H9 (cell line): ENCODE results near the gene RPP40. TPM values are rescaled to one million over a fixed set of nuclear protein-coding genes. Genes with fewer than 3 reads are reported as not detected.
"Not testable (repeated sequence)": the region's sequence is repeated elsewhere in the genome, so short reads cannot be mapped to it uniquely, and the experiment has no call there.

Experiments
- DNase-seq: peaks from one replicate; pipeline ENCODE4 v3.0.0-alpha.2; 2017
- H2AFZ ChIP-seq: one replicate; pipeline ENCODE4 v1.6.1; 2013; ENCODE audit warnings: mild to moderate bottlenecking, low read length, control low read depth, moderate library complexity
- H2AK5ac ChIP-seq: 2 replicates; pipeline ENCODE4 v1.6.1; 2013; ENCODE audit warnings: low read length, control low read depth, mixed read lengths; ENCODE audit not compliant: insufficient read length
- H2BK120ac ChIP-seq: one replicate; pipeline ENCODE4 v1.6.1; 2013; ENCODE audit warnings: low read depth, mild to moderate bottlenecking, low read length, control low read depth, inconsistent platforms; ENCODE audit not compliant: poor library complexity, severe bottlenecking
- H2BK12ac ChIP-seq: 2 replicates; pipeline ENCODE4 v1.6.1; 2013; ENCODE audit warnings: low read length, control low read depth, mixed read lengths, low read depth; ENCODE audit not compliant: insufficient read length
- H2BK15ac ChIP-seq: 2 replicates; pipeline ENCODE4 v1.6.1; 2013; ENCODE audit warnings: low read depth, low read length, control low read depth
- H2BK20ac ChIP-seq: one replicate; pipeline ENCODE4 v1.6.1; 2013; ENCODE audit warnings: low read depth, mild to moderate bottlenecking, low read length, control low read depth, inconsistent platforms; ENCODE audit not compliant: poor library complexity, severe bottlenecking
- H2BK5ac ChIP-seq: 2 replicates; pipeline ENCODE4 v1.6.1; 2013; ENCODE audit warnings: low read length, control low read depth, mixed read lengths; ENCODE audit not compliant: insufficient read length
- H3K14ac ChIP-seq: 2 replicates; pipeline ENCODE4 v1.6.1; 2013; ENCODE audit warnings: low read length, control low read depth; ENCODE audit not compliant: insufficient read depth
- H3K18ac ChIP-seq: 2 replicates; pipeline ENCODE4 v1.6.1; 2013; ENCODE audit warnings: low read depth, mild to moderate bottlenecking, mixed read lengths, low read length, control low read depth; ENCODE audit not compliant: insufficient read length
- H3K23ac ChIP-seq: 2 replicates; pipeline ENCODE4 v1.6.1; 2013; ENCODE audit warnings: low read length, control low read depth, mixed read lengths, low read depth; ENCODE audit not compliant: insufficient read length
- H3K23me2 ChIP-seq: 2 replicates; pipeline ENCODE4 v1.6.1; 2013; ENCODE audit warnings: low read depth, mild to moderate bottlenecking, mixed read lengths, low read length, control low read depth; ENCODE audit not compliant: insufficient read length, poor library complexity, severe bottlenecking
- H3K27ac ChIP-seq: 2 replicates; pipeline ENCODE4 v1.5.1; 2013; ENCODE audit warnings: low read length, control low read depth, mixed read lengths, low read depth; ENCODE audit not compliant: insufficient read length
- H3K27me3 ChIP-seq: 2 replicates; pipeline ENCODE4 v1.6.1; 2013; ENCODE audit warnings: low read length, control low read depth, inconsistent platforms; ENCODE audit not compliant: insufficient read depth
- H3K4ac ChIP-seq: 2 replicates; pipeline ENCODE4 v1.6.1; 2013; ENCODE audit warnings: low read depth, mild to moderate bottlenecking, control low read depth, inconsistent platforms, low read length, moderate library complexity
- H3K4me1 ChIP-seq: 2 replicates; pipeline ENCODE4 v1.6.1; 2013; ENCODE audit warnings: low read length, control low read depth, inconsistent platforms; ENCODE audit not compliant: insufficient read depth
- H3K4me2 ChIP-seq: 2 replicates; pipeline ENCODE4 v1.6.1; 2013; ENCODE audit warnings: low read length, control low read depth, mixed read lengths; ENCODE audit not compliant: insufficient read length, insufficient read depth
- H3K56ac ChIP-seq: 2 replicates; pipeline ENCODE4 v1.6.1; 2013; ENCODE audit warnings: low read depth, mild to moderate bottlenecking, mixed read lengths, low read length, control low read depth; ENCODE audit not compliant: insufficient read length
- H3K79me1 ChIP-seq: 2 replicates; pipeline ENCODE4 v1.6.1; 2013; ENCODE audit warnings: low read depth, mild to moderate bottlenecking, moderate library complexity, low read length, control low read depth, inconsistent platforms; ENCODE audit not compliant: insufficient read depth, poor library complexity, severe bottlenecking
- H3K79me2 ChIP-seq: 2 replicates; pipeline ENCODE4 v1.6.1; 2013; ENCODE audit warnings: low read length, control low read depth, inconsistent platforms; ENCODE audit not compliant: insufficient read depth
- H3K9ac ChIP-seq: 2 replicates; pipeline ENCODE4 v1.6.1; 2013; ENCODE audit warnings: low read length, control low read depth, mixed read lengths; ENCODE audit not compliant: insufficient read length; ENCODE audit errors: extremely low read depth
- H3K9me3 ChIP-seq: one replicate; pipeline ENCODE4 v1.6.1; 2013; ENCODE audit warnings: low read depth, low read length, inconsistent platforms; ENCODE audit not compliant: control insufficient read depth
- H3T11ph ChIP-seq: one replicate; pipeline ENCODE4 v1.6.1; 2013; ENCODE audit warnings: mild to moderate bottlenecking, low read length, control low read depth, inconsistent platforms
- H4K20me1 ChIP-seq: one replicate; pipeline ENCODE4 v1.6.1; 2013; ENCODE audit not compliant: control insufficient read depth, insufficient read length, insufficient read depth
- H4K5ac ChIP-seq: 2 replicates; pipeline ENCODE4 v1.6.1; 2013; ENCODE audit warnings: low read depth, mild to moderate bottlenecking, mixed read lengths, low read length, control low read depth; ENCODE audit not compliant: insufficient read length
- H4K8ac ChIP-seq: replicated peaks from 2 replicates; pipeline ENCODE4 v1.6.1; 2013; ENCODE audit warnings: low read length, control low read depth, mixed read lengths, low read depth; ENCODE audit not compliant: insufficient read length
- H4K91ac ChIP-seq: 2 replicates; pipeline ENCODE4 v1.6.1; 2013; ENCODE audit warnings: low read depth, mild to moderate bottlenecking, moderate library complexity, mixed read lengths, low read length, control low read depth; ENCODE audit not compliant: insufficient read length
- H3K27ac Mint-ChIP-seq, 3 experiments: 2 replicates in 2 of 3; 3 replicates in 1 of 3; pipeline ENCODE4 v1.8.0; 2020 to 2021; ENCODE audit warnings: mixed read lengths in 3 of 3, mild to moderate bottlenecking in 1 of 3, moderate library complexity in 1 of 3
- H3K27me3 Mint-ChIP-seq: 2 replicates; pipeline ENCODE4 v1.8.0; 2021; ENCODE audit warnings: low read depth, mild to moderate bottlenecking, moderate library complexity, mixed read lengths
- H3K36me3 Mint-ChIP-seq, 3 experiments: 2 replicates in 2 of 3; 3 replicates in 1 of 3; pipeline ENCODE4 v1.8.0; 2020 to 2021; ENCODE audit warnings: low read depth in 3 of 3, mixed read lengths in 3 of 3; ENCODE audit not compliant: insufficient read depth in 1 of 3
- H3K4me1 Mint-ChIP-seq, 2 experiments: 2 replicates each; pipeline ENCODE4 v1.8.0; 2020; ENCODE audit warnings: mixed read lengths in 2 of 2
- H3K4me3 Mint-ChIP-seq, 2 experiments: 2 replicates in 1 of 2; 3 replicates in 1 of 2; pipeline ENCODE4 v1.8.0; 2020 to 2021; ENCODE audit warnings: mild to moderate bottlenecking in 2 of 2, mixed read lengths in 2 of 2, moderate library complexity in 1 of 2
- H3K9me3 Mint-ChIP-seq, 2 experiments: 2 replicates in 1 of 2; 3 replicates in 1 of 2; pipeline ENCODE4 v1.8.0; 2020; ENCODE audit warnings: mild to moderate bottlenecking in 2 of 2, mixed read lengths in 2 of 2, moderate library complexity in 1 of 2
- CTCF ChIP-seq: fragments of 200-600 bp; sonication (generic); conservative IDR thresholded peaks from 3 replicates; pipeline ENCODE4 v1.8.0; 2021; ENCODE audit warnings: antibody characterized with exemption, mild to moderate bottlenecking
- WGBS: extraction: QIAGEN DNeasy Blood & Tissue Kit; methylation state at CpG from one replicate; pipeline ENCODE4 v1.1.7; 2013; ENCODE audit warnings: missing lambda C conversion rate, low lambda C conversion rate, mixed read lengths; ENCODE audit not compliant: insufficient read length; ENCODE audit errors: extremely low coverage; 5-methylcytosine and 5-hydroxymethylcytosine counted together
- total RNA-seq: library from RNA; stranded (reverse); gene quantifications from 2 replicates; pipeline ENCODE4 v1.2.1, GENCODE V29; 2021

The RPP40 gene
- total RNA-seq, 1 experiment from 2014 or later = 17.8 TPM

GRCh38 chr6:5006222-5006621 lies 2.4 kb upstream of the RPP40 start:
- H4K91ac ChIP-seq = no peak overlapping the region
- no CpG with 5 or more reads among the region's 6 CpGs for whole genome bisulfite sequencing
- no peak for DNase-seq

GRCh38 chr6:5005038-5005433 lies 1.2 kb upstream of the RPP40 start:
- not testable (repeated sequence) for H2AK5ac ChIP-seq, H3K9me3 Mint-ChIP-seq, H3K4me2 ChIP-seq, H4K8ac ChIP-seq, H3K14ac ChIP-seq, H4K20me1 ChIP-seq, H2AFZ ChIP-seq, H2BK5ac ChIP-seq, H3K9ac ChIP-seq, H3K23ac ChIP-seq, H3K27me3 Mint-ChIP-seq, H2BK120ac ChIP-seq, H3K4me1 Mint-ChIP-seq, H3K4me1 ChIP-seq, H2BK12ac ChIP-seq, H2BK15ac ChIP-seq, H4K5ac ChIP-seq, H2BK20ac ChIP-seq, H3K79me1 ChIP-seq, H3K27ac ChIP-seq, H3K4me3 Mint-ChIP-seq, H3K56ac ChIP-seq, H3K9me3 ChIP-seq, DNase-seq, H4K91ac ChIP-seq, H3T11ph ChIP-seq, H3K27me3 ChIP-seq, H3K23me2 ChIP-seq, H3K79me2 ChIP-seq, H3K18ac ChIP-seq, H3K27ac Mint-ChIP-seq, H3K4ac ChIP-seq
- peaks cover 6 to 11% (median 10%) of the 10 kb centered on the region in 3 experiments; a peak in 4 of 7 replicates for H3K36me3 Mint-ChIP-seq
- WGBS = no CpG with 5 or more reads among the region's 5 CpGs

More at GRCh38 chr6:5006222-5006621, 2.4 kb upstream of the RPP40 start:
- Histone ChIP-seq H3K14ac (no peak overlapping the region), H3K79me1 (no peaks in the 10 kb centered on the region), H4K5ac (no peak overlapping the region), H2BK5ac (no peak overlapping the region), H3K27ac (no peak overlapping the region), H2BK15ac (no peak overlapping the region), H3K56ac (no peak overlapping the region), H3K18ac (no peak overlapping the region), H3T11ph (no peak overlapping the region), H4K20me1 (no peaks in the 10 kb centered on the region), H2BK20ac (no peak overlapping the region), H3K27me3 (no peaks in the 10 kb centered on the region), H2AK5ac (no peak overlapping the region), H2BK12ac (no peak overlapping the region), H3K4me1 (no peaks in the 10 kb centered on the region), H2BK120ac (no peak overlapping the region), H3K4ac (no peak overlapping the region), H4K8ac (no peak overlapping the region), H3K23ac (no peak overlapping the region), H3K23me2 (no peaks in the 10 kb centered on the region), H3K9ac (no peak overlapping the region), H3K79me2 (no peaks in the 10 kb centered on the region), H3K9me3 (no peaks in the 10 kb centered on the region), H2AFZ (no peak overlapping the region), H3K4me2 (no peak overlapping the region)
- Mint-ChIP-seq H3K36me3 (peaks cover 5 to 6% (median 5%) of the 10 kb centered on the region in 3 experiments; a peak in 4 of 7 replicates), H3K9me3 (no peaks in the 10 kb centered on the region), H3K27me3 (no peaks in the 10 kb centered on the region), H3K27ac (no peak overlapping the region), H3K4me1 (peaks cover 7% of the 10 kb centered on the region in 2 experiments), H3K4me3 (no peak overlapping the region)
- TF ChIP-seq CTCF = no peak
